Osteocyte (in vitro differentiated cells): ENCODE data around the gene ZFYVE9. TPM values are rescaled to one million over a fixed set of nuclear protein-coding genes. Genes with fewer than 3 reads are reported as not detected.

ENCODE experiments used
- DNase-seq: peaks from one replicate; pipeline ENCODE4 v3.0.0; 2021; ENCODE audit warnings: mixed read lengths; ENCODE audit not compliant: unreplicated experiment; ENCODE audit errors: extremely low spot score
- H3K27ac Mint-ChIP-seq: one replicate; pipeline ENCODE4 v1.8.0; 2021; ENCODE audit warnings: mild to moderate bottlenecking, mixed read lengths; ENCODE audit not compliant: unreplicated experiment
- H3K27me3 Mint-ChIP-seq: one replicate; pipeline ENCODE4 v1.8.0; 2021; ENCODE audit warnings: mixed read lengths; ENCODE audit not compliant: unreplicated experiment
- H3K36me3 Mint-ChIP-seq: one replicate; pipeline ENCODE4 v1.8.0; 2021; ENCODE audit warnings: mixed read lengths; ENCODE audit not compliant: unreplicated experiment
- H3K4me1 Mint-ChIP-seq: one replicate; pipeline ENCODE4 v1.8.0; 2021; ENCODE audit warnings: mixed read lengths; ENCODE audit not compliant: unreplicated experiment
- H3K4me3 Mint-ChIP-seq: one replicate; pipeline ENCODE4 v1.8.0; 2021; ENCODE audit warnings: mild to moderate bottlenecking, moderate library complexity, mixed read lengths; ENCODE audit not compliant: unreplicated experiment
- H3K9me3 Mint-ChIP-seq: one replicate; pipeline ENCODE4 v1.8.0; 2021; ENCODE audit warnings: mixed read lengths; ENCODE audit not compliant: unreplicated experiment
- CTCF ChIP-seq: fragments of 200-600 bp; sonication (generic); IDR thresholded peaks from 2 replicates; pipeline ENCODE4 v1.5.0; 2021; ENCODE audit warnings: antibody characterized with exemption, mild to moderate bottlenecking, moderate library complexity
- total RNA-seq: library from RNA; stranded (reverse); gene quantifications from 2 replicates; pipeline ENCODE4 v1.2.1, GENCODE V29; 2021

The ZFYVE9 gene
- total RNA-seq, 1 donor from 2014 or later, result 25.9 TPM

- no peak for TF ChIP-seq CTCF
- Mint-ChIP-seq H3K27ac (no peak overlapping the region), H3K9me3 (peaks cover 3% of the 10 kb centered on the region), H3K4me1 (no peaks in the 10 kb centered on the region), H3K4me3 (no peak overlapping the region), H3K36me3 (no peaks in the 10 kb centered on the region), H3K27me3 (no peaks in the 10 kb centered on the region)
- no peak for DNase-seq
Observed at GRCh38 chr1:52153010-52153409, 11.1 kb downstream of the ZFYVE9 start.

- no peak for DNase-seq
- H3K4me1 Mint-ChIP-seq, result no peaks in the 10 kb centered on the region
- TF ChIP-seq CTCF, result no peak
- H3K4me3 Mint-ChIP-seq, result no peak overlapping the region
- H3K36me3 Mint-ChIP-seq, result no peaks in the 10 kb centered on the region
- H3K27me3 Mint-ChIP-seq, result no peaks in the 10 kb centered on the region
- peaks cover 3% of the 10 kb centered on the region for H3K9me3 Mint-ChIP-seq
- H3K27ac Mint-ChIP-seq, result no peak overlapping the region
Observed at GRCh38 chr1:52153898-52154297, 12.0 kb downstream of the ZFYVE9 start.

DNA sequence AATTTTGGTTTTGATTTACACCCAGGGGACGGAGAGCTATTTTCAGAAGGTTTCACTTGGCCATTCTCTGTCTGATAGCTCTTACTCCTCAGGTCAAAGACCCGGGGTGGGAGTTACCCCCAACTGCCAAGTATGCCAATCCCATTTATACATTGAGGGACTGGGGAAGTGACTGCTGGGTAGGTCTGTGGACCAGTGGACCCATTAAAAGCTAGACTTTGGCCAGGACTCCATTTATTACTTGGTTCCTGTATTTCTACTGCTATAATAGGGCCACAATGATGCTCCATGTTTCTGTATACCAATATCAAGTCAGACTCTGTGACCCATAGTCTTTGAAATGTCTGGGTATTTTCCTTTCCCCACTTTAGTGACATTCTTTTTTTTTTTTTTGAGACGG, 14.6 kb downstream of the ZFYVE9 start:
- no peak for TF ChIP-seq CTCF
- DNase-seq, result no peak
- peaks cover 3% of the 10 kb centered on the region for H3K9me3 Mint-ChIP-seq
- H3K27me3 Mint-ChIP-seq, result no peaks in the 10 kb centered on the region
- H3K27ac Mint-ChIP-seq, result no peak overlapping the region
- peaks cover 3% of the 10 kb centered on the region for H3K4me1 Mint-ChIP-seq
- no peak overlapping the region for H3K4me3 Mint-ChIP-seq
- no peaks in the 10 kb centered on the region for H3K36me3 Mint-ChIP-seq

DNA sequence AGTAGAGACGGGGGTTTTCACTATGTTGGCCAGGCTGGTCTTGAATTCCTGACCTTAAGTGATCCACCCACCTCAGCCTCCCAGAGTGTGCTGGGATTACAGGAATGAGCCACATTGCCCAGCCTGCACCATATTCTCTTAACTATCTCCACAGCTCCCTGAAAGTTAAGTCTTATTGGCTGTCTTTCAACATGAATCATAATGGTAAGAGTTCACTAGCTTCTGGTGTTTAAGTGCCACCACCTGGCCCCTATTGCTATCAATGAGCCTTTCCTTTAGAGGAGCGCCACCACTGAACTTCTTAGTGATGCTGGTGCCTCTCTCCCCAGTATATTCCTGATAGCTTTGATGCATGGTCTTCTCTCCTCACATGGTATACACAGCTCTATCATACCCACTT, 15.7 kb downstream of the ZFYVE9 start:
- no peaks in the 10 kb centered on the region for H3K27me3 Mint-ChIP-seq

GRCh38 chr1:52158218-52158617, 16.3 kb downstream of the ZFYVE9 start:
- no peak for TF ChIP-seq CTCF
- H3K27me3 Mint-ChIP-seq, result no peaks in the 10 kb centered on the region
- H3K4me1 Mint-ChIP-seq, result peaks cover 3% of the 10 kb centered on the region
- DNase-seq, result no peak
- H3K27ac Mint-ChIP-seq, result no peak overlapping the region
- no peak overlapping the region for H3K4me3 Mint-ChIP-seq
- peaks cover 3% of the 10 kb centered on the region for H3K9me3 Mint-ChIP-seq
- peaks cover 2% of the 10 kb centered on the region for H3K36me3 Mint-ChIP-seq

More for the DNA sequence above, 15.7 kb downstream of the ZFYVE9 start:
- no peak for TF ChIP-seq CTCF
- peaks cover 3% of the 10 kb centered on the region for H3K9me3 Mint-ChIP-seq
- H3K27ac Mint-ChIP-seq, result no peak overlapping the region
- no peak for DNase-seq
- H3K36me3 Mint-ChIP-seq, result no peaks in the 10 kb centered on the region
- peaks cover 3% of the 10 kb centered on the region for H3K4me1 Mint-ChIP-seq
- H3K4me3 Mint-ChIP-seq, result no peak overlapping the region
